K562 (cell line): ENCODE data around the gene PCSK7. TPM values are rescaled to one million over a fixed set of nuclear protein-coding genes. Genes with fewer than 3 reads are reported as not detected.
A peak's percentile ranks its signal among the peaks of the same experiment; 100 is the strongest.

ENCODE experiments used
- CREB1 ChIP-seq, 2 experiments: sonication (generic) in 1 of 2; formaldehyde crosslinking in 1 of 2; IDR thresholded peaks; 2 replicates each; pipeline versions ENCODE4 v1.6.1 to v1.8.0; 2012 to 2022; ENCODE audit warnings: inconsistent platforms in 1 of 2, mild to moderate bottlenecking in 1 of 2, missing genetic modification reagents in 1 of 2, moderate library complexity in 1 of 2
- CREB3 ChIP-seq: fragments of 450-650 bp; conservative IDR thresholded peaks from 2 replicates; pipeline ENCODE4 v1.6.1; 2016; ENCODE audit warnings: missing genetic modification characterization, low read depth, mild to moderate bottlenecking, missing compliant biosample characterization, moderate library complexity
- CTBP1 ChIP-seq: fragments of 450-650 bp; IDR thresholded peaks from 2 replicates; pipeline ENCODE4 v1.6.1; 2016; ENCODE audit warnings: borderline replicate concordance
- DLX4 ChIP-seq: fragments of 250-450 bp; sonication (Bioruptor Pico); IDR thresholded peaks from 2 replicates; pipeline ENCODE4 v1.6.1; 2021; ENCODE audit warnings: mild to moderate bottlenecking
- ETV6 ChIP-seq, 3 experiments: fragments of 150-350 bp in 1 of 3; sonication (generic) in 1 of 3; formaldehyde crosslinking in 1 of 3; IDR thresholded peaks; 2 replicates each; pipeline versions ENCODE4 v1.6.1 to v1.8.0; 2014 to 2022; ENCODE audit warnings: borderline replicate concordance in 2 of 3, low read depth in 2 of 3, antibody characterized with exemption in 1 of 3, low read length in 1 of 3, mild to moderate bottlenecking in 1 of 3, missing genetic modification reagents in 1 of 3
- HDAC2 ChIP-seq: fragments of 450-650 bp; IDR thresholded peaks from 2 replicates; pipeline ENCODE4 v1.6.1; 2016; ENCODE audit warnings: mild to moderate bottlenecking
- HDAC3 ChIP-seq: fragments of 450-650 bp; IDR thresholded peaks from 2 replicates; pipeline ENCODE4 v1.6.1; 2018; ENCODE audit warnings: borderline replicate concordance, mild to moderate bottlenecking, moderate library complexity; ENCODE audit not compliant: partially characterized antibody
- PHF21A ChIP-seq: fragments of 450-650 bp; IDR thresholded peaks from 2 replicates; pipeline ENCODE4 v1.6.1; 2017; ENCODE audit warnings: low read depth, borderline replicate concordance
- SMARCA5 ChIP-seq: fragments of 450-650 bp; IDR thresholded peaks from 2 replicates; pipeline ENCODE4 v1.6.1; 2016
- SOX6 ChIP-seq: fragments of 450-650 bp; IDR thresholded peaks from 2 replicates; pipeline ENCODE4 v1.6.1; 2014; ENCODE audit warnings: mild to moderate bottlenecking
- SPI1 ChIP-seq: IDR thresholded peaks from 2 replicates; pipeline ENCODE4 v1.6.1; 2011; ENCODE audit warnings: low read depth, low read length, control low read depth, borderline replicate concordance
- SRSF1 ChIP-seq: fragments of 200-400 bp; formaldehyde crosslinking; IDR thresholded peaks from 2 replicates; pipeline ENCODE4 v1.6.1; 2017; ENCODE audit warnings: mild to moderate bottlenecking, low read depth, low read length, moderate library complexity
- ZBTB11 ChIP-seq, 3 experiments: fragments of 200-800 bp in 1 of 3; fragments of 250-450 bp in 1 of 3; fragments of 450-650 bp in 1 of 3; sonication (Bioruptor Pico) in 1 of 3; sonication (Bioruptor generic) in 1 of 3; formaldehyde crosslinking in 1 of 3; IDR thresholded peaks; 2 replicates each; pipeline versions ENCODE4 v1.6.1 to v1.8.0; 2016 to 2022; ENCODE audit warnings: mild to moderate bottlenecking in 2 of 3, missing genetic modification characterization in 2 of 3, missing compliant biosample characterization in 1 of 3, moderate library complexity in 1 of 3
- ZEB2 ChIP-seq: fragments of 450-650 bp; IDR thresholded peaks from 2 replicates; pipeline ENCODE4 v1.6.1; 2016
- ZNF589 ChIP-seq: fragments of 200-800 bp; sonication (Bioruptor generic); IDR thresholded peaks from 2 replicates; pipeline ENCODE4 v1.6.1; 2016; ENCODE audit warnings: low read depth, missing genetic modification characterization, missing compliant biosample characterization
- polyA plus RNA-seq, 8 experiments: library from polyadenylated mRNA; depleted of rRNA in 4 of 8; stranded (reverse) in 5 of 8; unstranded in 3 of 8; fragments of >200 nt; fragmentation: Nextera tagmentation in 2 of 8; fragmentation: Illumina TruSeq in 1 of 8; extraction: Ambion mirVana in 2 of 8; extraction: Trizol in 1 of 8; gene quantifications; 2 replicates each; pipeline versions ENCODE4 v1.2.1 to v1.2.3, GENCODE V29; 2011 to 2014; ENCODE audit warnings: inconsistent platforms in 1 of 8, missing spikeins in 1 of 8
- total RNA-seq, 7 experiments: library from RNA; depleted of rRNA in 6 of 7; stranded (reverse); fragments of >200 nt in 6 of 7; fragmentation: Illumina TruSeq in 2 of 7; extraction: Trizol in 2 of 7; gene quantifications; 2 replicates each; pipeline versions ENCODE4 v1.2.1 to v1.2.3, GENCODE V29; 2011 to 2021; ENCODE audit warnings: low replicate concordance in 1 of 7
- TF ChIP-seq, protein P1 (sequence below): fragments of 450-650 bp; IDR thresholded peaks from one replicate; pipeline ENCODE4 v1.6.1; 2018; ENCODE audit warnings: mild to moderate bottlenecking, moderate library complexity; ENCODE audit not compliant: partially characterized antibody

PCSK7 gene
- total and polyA plus RNA-seq, 9 of the 15 experiments (the other 6 are each of a cell fraction or from before 2014, with no cell fraction given): 3.1 to 29.2 (median 15.6) TPM

DNA sequence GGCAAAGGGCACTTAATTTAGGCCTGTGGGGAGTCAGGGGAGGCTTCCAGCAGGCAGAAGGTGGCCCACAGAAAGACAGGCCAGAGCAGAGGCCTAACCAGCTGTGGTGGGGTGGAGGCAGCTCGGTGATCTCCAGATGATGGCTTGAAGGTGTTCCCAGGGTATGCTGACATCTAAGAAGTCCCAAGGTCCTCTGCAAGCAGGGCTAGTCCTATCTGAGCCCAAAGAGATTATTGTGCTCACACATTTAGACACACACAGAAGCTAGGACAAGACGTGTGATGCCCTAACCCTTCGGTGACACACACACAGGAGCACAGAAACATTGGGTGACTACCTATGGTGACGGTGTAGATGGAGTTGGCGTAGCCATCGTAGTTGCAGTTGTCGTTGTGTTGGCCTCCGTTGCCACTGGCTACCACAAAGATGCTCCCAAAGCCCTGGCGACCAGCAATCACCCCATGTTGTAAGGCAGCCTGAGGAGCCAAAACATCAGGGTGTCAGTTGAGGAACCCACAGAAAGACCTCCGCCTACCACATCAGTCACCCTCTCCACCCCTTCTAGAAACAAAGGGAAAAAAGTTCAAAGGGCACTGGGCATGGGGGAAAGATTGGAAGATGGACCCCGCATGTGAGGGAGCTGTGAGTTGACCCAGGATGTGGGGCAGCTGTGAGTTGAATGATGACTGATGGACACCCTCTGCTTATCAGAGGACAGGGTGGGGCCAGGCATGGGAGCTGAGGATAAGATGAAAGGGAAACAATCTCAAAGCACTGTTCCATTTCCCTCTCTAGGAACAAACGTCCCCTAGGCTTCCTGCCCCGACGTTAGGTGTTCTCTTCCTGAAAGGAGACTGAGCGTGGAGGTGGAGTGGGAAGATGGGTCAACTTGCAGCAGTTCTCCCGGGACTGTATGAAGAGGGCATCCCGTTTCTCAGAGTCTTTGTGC, 7.9 kb downstream of the PCSK7 start (continued):
- TF ChIP-seq, protein P1, sequence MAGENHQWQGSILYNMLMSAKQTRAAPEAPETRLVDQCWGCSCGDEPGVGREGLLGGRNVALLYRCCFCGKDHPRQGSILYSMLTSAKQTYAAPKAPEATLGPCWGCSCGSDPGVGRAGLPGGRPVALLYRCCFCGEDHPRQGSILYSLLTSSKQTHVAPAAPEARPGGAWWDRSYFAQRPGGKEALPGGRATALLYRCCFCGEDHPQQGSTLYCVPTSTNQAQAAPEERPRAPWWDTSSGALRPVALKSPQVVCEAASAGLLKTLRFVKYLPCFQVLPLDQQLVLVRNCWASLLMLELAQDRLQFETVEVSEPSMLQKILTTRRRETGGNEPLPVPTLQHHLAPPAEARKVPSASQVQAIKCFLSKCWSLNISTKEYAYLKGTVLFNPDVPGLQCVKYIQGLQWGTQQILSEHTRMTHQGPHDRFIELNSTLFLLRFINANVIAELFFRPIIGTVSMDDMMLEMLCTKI: no peak
- TF ChIP-seq SRSF1 (no peak), ETV6 (IDR thresholded peaks at IDR 0.05; ENCODE audit: borderline replicate concordance in 1 of 2, low read depth in 2 of 2, low read length in 1 of 2) (peak in 1 of 2 experiments; percentile 83; a peak in 1 of 4 replicates), ETV6 (CRISPR knock-in tag; IDR thresholded peaks at IDR 0.05; ENCODE audit: borderline replicate concordance) (no peak), SPI1 (peak; percentile 38; the same call in 1 of the 2 replicates), DLX4 (CRISPR knock-in tag) (no peak), SOX6 (peak; percentile 87), ZNF589 (CRISPR knock-in tag) (peak; percentile 52; the same call in 1 of the 2 replicates), SMARCA5 (no peak), ZBTB11 (CRISPR knock-in tag; IDR thresholded peaks at IDR 0.05) (peak in 1 of 3 experiments; percentile 80; a peak in 2 of 6 replicates), PHF21A (peak; percentile 74; the same call in 1 of the 2 replicates), CREB3 (tag) (0 out of 2 replicates have a peak, but pooled peaks have one; percentile 26), HDAC2 (peak; percentile 78), CTBP1 (peak; percentile 96), ZEB2 (0 out of 2 replicates have a peak, but pooled peaks have one; percentile 35), CREB1 (IDR thresholded peaks at IDR 0.05) (0 out of 2 replicates have a peak, but pooled peaks have one; percentile 17), CREB1 (CRISPR knock-in tag; IDR thresholded peaks at IDR 0.05) (no peak), HDAC3 (peak; percentile 82)
